Measurements from ENCODE around the gene SAMD14. TPM values are rescaled to one million over a fixed set of nuclear protein-coding genes. Genes with fewer than 3 reads are reported as not detected.

The SAMD14 gene
- total RNA-seq, 1 experiment from 2014 or later, result 3.4 TPM

GRCh38 chr17:50165466-50165865 lies 35.5 kb upstream of the SAMD14 start:
- Mint-ChIP-seq H3K9me3 (ENCODE audit: unreplicated experiment) (no peaks in the 10 kb centered on the region), H3K27ac (ENCODE audit: unreplicated experiment) (no peak overlapping the region), H3K36me3 (ENCODE audit: insufficient read depth, unreplicated experiment) (no peaks in the 10 kb centered on the region), H3K27me3 (ENCODE audit: insufficient read depth, unreplicated experiment) (peaks cover 6% of the 10 kb centered on the region), H3K4me3 (ENCODE audit: unreplicated experiment) (no peak overlapping the region), H3K4me1 (ENCODE audit: low read depth, unreplicated experiment) (peaks cover 20% of the 10 kb centered on the region)
- ChIA-PET CTCF (interaction anchor here (0.7 to 2.1 kb wide), 11 partner anchors 11 to 300 kb away, joined by 3 to 6 read pairs (median 4); no protein-coding TSS in a partner anchor), POLR2A (no interaction called here)
- intact Hi-C loops (cut with micrococcal nuclease; ENCODE audit: unreplicated experiment), result no loop called here
- no peak for DNase-seq
- BruUV-seq (replicated peaks), result no TSS peak
- H3K4me1 ChIP-seq, result peaks cover 16% of the 10 kb centered on the region
- no peaks in the 10 kb centered on the region for H3K9me3 ChIP-seq
- no peak for TF ChIP-seq CTCF (IDR thresholded peaks at IDR 0.05; ENCODE audit: insufficient read depth in 1 of 2, low read depth in 1 of 2, low read length in 1 of 2, severe bottlenecking in 1 of 2, unreplicated experiment in 1 of 2)
- no peaks in the 10 kb centered on the region for H3K36me3 ChIP-seq (ENCODE audit: control insufficient read depth, insufficient read depth, low read length)
- no peak overlapping the region for H3K4me3 ChIP-seq (ENCODE audit: low read depth, low read length)
- H3K27me3 ChIP-seq (replicated peaks; ENCODE audit: control insufficient read depth, insufficient read depth, low read length), result no peaks in the 10 kb centered on the region

GRCh38 chr17:50165066-50165465 lies 35.1 kb upstream of the SAMD14 start:
- Histone ChIP-seq H3K27me3 (replicated peaks; ENCODE audit: control insufficient read depth, insufficient read depth, low read length) (no peaks in the 10 kb centered on the region), H3K4me3 (ENCODE audit: low read depth, low read length) (no peak overlapping the region), H3K9me3 (no peaks in the 10 kb centered on the region), H3K4me1 (peaks cover 17% of the 10 kb centered on the region), H3K36me3 (ENCODE audit: control insufficient read depth, insufficient read depth, low read length) (no peaks in the 10 kb centered on the region)
- BruUV-seq (replicated peaks), result no TSS peak
- no peak overlapping the region for H3K4me3 Mint-ChIP-seq (ENCODE audit: unreplicated experiment)
- TF ChIP-seq CTCF (IDR thresholded peaks at IDR 0.05; ENCODE audit: insufficient read depth in 1 of 2, low read depth in 1 of 2, low read length in 1 of 2, severe bottlenecking in 1 of 2, unreplicated experiment in 1 of 2), result no peak
- ChIA-PET CTCF (interaction anchor here (0.7 to 2.1 kb wide), 9 partner anchors 11 to 299 kb away, joined by 3 to 6 read pairs (median 4); no protein-coding TSS in a partner anchor), POLR2A (no interaction called here)
- H3K4me1 Mint-ChIP-seq (ENCODE audit: low read depth, unreplicated experiment), result peaks cover 20% of the 10 kb centered on the region
- no peaks in the 10 kb centered on the region for H3K36me3 Mint-ChIP-seq (ENCODE audit: insufficient read depth, unreplicated experiment)
- no peak overlapping the region for H3K27ac Mint-ChIP-seq (ENCODE audit: unreplicated experiment)
- intact Hi-C loops (cut with micrococcal nuclease; ENCODE audit: unreplicated experiment), result no loop called here
- DNase-seq, result no peak
- no peaks in the 10 kb centered on the region for H3K9me3 Mint-ChIP-seq (ENCODE audit: unreplicated experiment)
- peaks cover 8% of the 10 kb centered on the region for H3K27me3 Mint-ChIP-seq (ENCODE audit: insufficient read depth, unreplicated experiment)

- no TSS peak for BruUV-seq (replicated peaks)
- no peaks in the 10 kb centered on the region for H3K9me3 Mint-ChIP-seq (ENCODE audit: unreplicated experiment)
- CTCF ChIA-PET, result interaction anchor here (0.8 to 2.1 kb wide), 3 partner anchors 23 to 212 kb away, joined by 3 to 6 read pairs (median 4); no protein-coding TSS in a partner anchor
These were observed 34.7 kb upstream of the SAMD14 start for GRCh38 chr17:50164697-50164988.

More at GRCh38 chr17:50164697-50164988, 34.7 kb upstream of the SAMD14 start:
- no peak overlapping the region for H3K4me3 Mint-ChIP-seq (ENCODE audit: unreplicated experiment)
- H3K4me1 Mint-ChIP-seq (ENCODE audit: low read depth, unreplicated experiment), result peaks cover 20% of the 10 kb centered on the region
- TF ChIP-seq CTCF (IDR thresholded peaks at IDR 0.05; ENCODE audit: insufficient read depth in 1 of 2, low read depth in 1 of 2, low read length in 1 of 2, severe bottlenecking in 1 of 2, unreplicated experiment in 1 of 2), result no peak
- no peaks in the 10 kb centered on the region for H3K9me3 ChIP-seq
- peaks cover 17% of the 10 kb centered on the region for H3K4me1 ChIP-seq
- H3K36me3 ChIP-seq (ENCODE audit: control insufficient read depth, insufficient read depth, low read length), result no peaks in the 10 kb centered on the region
- H3K27me3 ChIP-seq (replicated peaks; ENCODE audit: control insufficient read depth, insufficient read depth, low read length), result no peaks in the 10 kb centered on the region
- H3K36me3 Mint-ChIP-seq (ENCODE audit: insufficient read depth, unreplicated experiment), result no peaks in the 10 kb centered on the region
- POLR2A ChIA-PET, result no interaction called here
- H3K27me3 Mint-ChIP-seq (ENCODE audit: insufficient read depth, unreplicated experiment), result peaks cover 9% of the 10 kb centered on the region
- no peak overlapping the region for H3K27ac Mint-ChIP-seq (ENCODE audit: unreplicated experiment)
- intact Hi-C loops (cut with micrococcal nuclease; ENCODE audit: unreplicated experiment), result no loop called here
- DNase-seq, result no peak
- H3K4me3 ChIP-seq (ENCODE audit: low read depth, low read length), result no peak overlapping the region

All from Caco-2 (cell line).